H1 (cell line): ENCODE data around the gene RNF20. TPM values are rescaled to one million over a fixed set of nuclear protein-coding genes. Genes with fewer than 3 reads are reported as not detected.
A peak's percentile ranks its signal among the peaks of the same experiment; 100 is the strongest.

ENCODE experiments used
- KDM4A ChIP-seq: IDR thresholded peaks from one replicate; pipeline ENCODE4 v1.7.1; 2012; ENCODE audit warnings: low read depth, mild to moderate bottlenecking, moderate library complexity, low read length, inconsistent platforms; ENCODE audit not compliant: severe bottlenecking
- SUZ12 ChIP-seq: fragments of 200-600 bp; sonication (generic); IDR thresholded peaks from 2 replicates; pipeline ENCODE4 v1.6.1; 2012; ENCODE audit warnings: mild to moderate bottlenecking, inconsistent platforms, low read length, moderate library complexity, mixed read lengths
- USF2 ChIP-seq: IDR thresholded peaks from 2 replicates; pipeline ENCODE4 v1.6.1; 2011; ENCODE audit warnings: low read length, improper control_type of control experiment
- polyA plus RNA-seq, 7 experiments: library from polyadenylated mRNA; depleted of rRNA in 3 of 7; stranded (reverse) in 5 of 7; unstranded in 2 of 7; fragments of >200 nt in 5 of 7; fragments of 200-250 nt in 2 of 7; gene quantifications; 1 replicate in 5 of 7; 2 replicates in 1 of 7; 4 replicates in 1 of 7; pipeline versions ENCODE4 v1.2.1 to v1.2.3, GENCODE V29; 2011 to 2013; ENCODE audit warnings: missing spikeins in 2 of 7, mixed read lengths in 2 of 7
- total RNA-seq: library from RNA; stranded (reverse); fragmentation: NEBNext Ultra II Directional; extraction: Animal tissue kit (Norgen Biotek cat#: 25700); gene quantifications from 2 replicates; pipeline ENCODE4 v1.2.1, GENCODE V29; 2021

Gene RNF20
- total and polyA plus RNA-seq, 2 of the 8 experiments (the other 6 are each of a cell fraction or from before 2014, with no cell fraction given): 9.4 to 65.2 TPM

GRCh38 chr9:101486693-101487442 lies 46.8 kb upstream of the RNF20 start (continued):
- peak; percentile 83 for TF ChIP-seq USF2
- peak; percentile 67 for TF ChIP-seq KDM4A
- TF ChIP-seq SUZ12: no peak
- TF ChIP-seq, all 59 proteins: peak for 20
